ENCODE measurements around the gene CTTNBP2. TPM values are rescaled to one million over a fixed set of nuclear protein-coding genes. Genes with fewer than 3 reads are reported as not detected.

The CTTNBP2 gene
- total and polyA plus RNA-seq, 10 of the 15 experiments (the other 5 are each of a cell fraction or from before 2014, with no cell fraction given), result 0.04 to 0.43 TPM; not detected in 8

DNA sequence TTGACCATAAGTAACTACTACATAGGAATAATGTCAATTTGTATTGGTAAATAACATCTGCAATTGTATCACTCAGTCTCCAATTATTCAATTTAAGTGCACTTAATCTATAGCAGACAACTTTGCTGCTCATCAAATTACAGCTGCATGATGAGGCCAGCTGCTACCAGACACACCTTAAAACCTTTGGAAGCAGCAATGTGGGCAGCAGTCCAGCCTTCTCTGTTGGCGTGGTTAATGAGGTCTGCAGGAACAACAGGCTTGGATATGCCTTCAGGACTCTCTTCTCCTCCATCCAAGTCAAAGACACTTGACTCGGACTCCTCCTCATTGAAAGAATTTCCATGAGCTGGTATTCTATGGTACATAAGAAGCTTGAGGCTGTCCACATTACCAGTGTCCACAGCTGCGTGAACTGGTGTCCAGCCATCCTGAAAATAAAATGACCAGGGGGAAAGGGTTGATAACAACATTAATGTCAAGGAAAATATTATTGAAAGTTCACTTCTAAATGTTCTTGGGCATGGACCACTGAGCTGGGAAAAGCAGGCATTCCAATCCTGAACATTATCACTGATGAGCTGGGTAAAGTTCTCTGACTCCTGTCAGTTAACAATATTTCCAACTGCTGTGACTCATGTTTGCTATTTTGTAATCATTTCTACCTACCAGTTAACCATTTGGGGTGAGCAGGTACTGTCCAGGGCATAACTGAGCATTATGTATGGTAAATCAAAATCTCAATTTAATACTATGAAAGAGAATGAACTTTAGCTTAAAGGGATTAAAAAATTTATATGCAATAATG is 95.7 kb downstream of the CTTNBP2 start:
- intact Hi-C loops (cut with micrococcal nuclease; ENCODE audit: unreplicated experiment), result no loop called here
- H3K79me2 ChIP-seq (ENCODE audit: control insufficient read depth, insufficient read depth, low read length), result no peaks in the 10 kb centered on the region
- H3K4me2 ChIP-seq (ENCODE audit: control insufficient read depth, insufficient read depth), result no peak overlapping the region

More for the DNA sequence above, 95.7 kb downstream of the CTTNBP2 start:
- ATAC-seq (no peak), DNase-seq (ENCODE audit: low read depth, low spot score) (no peak), FAIRE-seq (no peak)
- in situ Hi-C loops (cut with MboI), result no loop called here
- Histone ChIP-seq H3K27ac (ENCODE audit: control insufficient read depth, insufficient read depth) (no peak overlapping the region), H3K4me3 (no peak overlapping the region), H2AFZ (ENCODE audit: control insufficient read depth, low read depth, low read length) (no peak overlapping the region), H3K9ac (ENCODE audit: control insufficient read depth, insufficient read depth, low read length) (no peak overlapping the region), H3K27me3 (replicated peaks in 1 of 2; ENCODE audit: control insufficient read depth in 2 of 2, insufficient read depth in 2 of 2, low read length in 1 of 2) (no peaks in the 10 kb centered on the region), H3K4me1 (ENCODE audit: control insufficient read depth, insufficient read depth, low read length) (peaks cover 30% of the 10 kb centered on the region), H4K20me1 (ENCODE audit: control insufficient read depth, insufficient read depth) (no peaks in the 10 kb centered on the region), H3K9me3 (replicated peaks; ENCODE audit: control insufficient read depth, insufficient read depth, low read length) (no peaks in the 10 kb centered on the region), H3K36me3 (ENCODE audit: control insufficient read depth in 2 of 2, insufficient read depth in 2 of 2, low read length in 1 of 2) (no peaks in the 10 kb centered on the region)
- no TSS peak for BruUV-seq (replicated peaks)
- WGBS (ENCODE audit: insufficient coverage, insufficient replicate concordance, low lambda C conversion rate, missing lambda C conversion rate), result 46% methylated on average over 3 of the region's 3 CpGs
- ChIA-PET SMC1A (ENCODE audit: uncharacterized antibody, unreplicated experiment) (interaction anchor here (1.2 to 6.9 kb wide), 10 partner anchors 12 to 56 kb away, joined by 3 to 33 read pairs (median 5); no protein-coding TSS in a partner anchor), RAD21 (ENCODE audit: unreplicated experiment) (interaction anchor here (0.5 to 1.3 kb wide), 6 partner anchors 11 to 306 kb away, joined by 3 to 4 read pairs (median 3); no protein-coding TSS in a partner anchor), CTCF (interaction anchor here (0.6 to 4.7 kb wide), 6 partner anchors 8 to 792 kb away, joined by 3 to 18 read pairs (median 3); no protein-coding TSS in a partner anchor), POLR2A (no interaction called here)
- TF ChIP-seq ZNF207 (IDR thresholded peaks at IDR 0.05; ENCODE audit: borderline replicate concordance) (no peak), ATF3 (IDR thresholded peaks at IDR 0.05; ENCODE audit: borderline replicate concordance, extremely low read depth, low read depth, low read length) (no peak), ZBTB33 (IDR thresholded peaks at IDR 0.05) (no peak), RBBP5 (conservative IDR thresholded peaks at IDR 0.05) (no peak), SREBF2 (IDR thresholded peaks at IDR 0.05; ENCODE audit: low read length) (no peak), STAT1 (conservative IDR thresholded peaks at IDR 0.05) (no peak), RFX5 (IDR thresholded peaks at IDR 0.05; ENCODE audit: low read depth, low read length) (no peak), MAX (IDR thresholded peaks at IDR 0.05; ENCODE audit: low read depth, low read length) (no peak)
- TF ChIP-seq, protein P1, sequence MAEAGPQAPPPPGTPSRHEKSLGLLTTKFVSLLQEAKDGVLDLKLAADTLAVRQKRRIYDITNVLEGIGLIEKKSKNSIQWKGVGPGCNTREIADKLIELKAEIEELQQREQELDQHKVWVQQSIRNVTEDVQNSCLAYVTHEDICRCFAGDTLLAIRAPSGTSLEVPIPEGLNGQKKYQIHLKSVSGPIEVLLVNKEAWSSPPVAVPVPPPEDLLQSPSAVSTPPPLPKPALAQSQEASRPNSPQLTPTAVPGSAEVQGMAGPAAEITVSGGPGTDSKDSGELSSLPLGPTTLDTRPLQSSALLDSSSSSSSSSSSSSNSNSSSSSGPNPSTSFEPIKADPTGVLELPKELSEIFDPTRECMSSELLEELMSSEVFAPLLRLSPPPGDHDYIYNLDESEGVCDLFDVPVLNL (IDR thresholded peaks at IDR 0.05; ENCODE audit: low read depth, low read length), result no peak
- TF ChIP-seq, protein P2, sequence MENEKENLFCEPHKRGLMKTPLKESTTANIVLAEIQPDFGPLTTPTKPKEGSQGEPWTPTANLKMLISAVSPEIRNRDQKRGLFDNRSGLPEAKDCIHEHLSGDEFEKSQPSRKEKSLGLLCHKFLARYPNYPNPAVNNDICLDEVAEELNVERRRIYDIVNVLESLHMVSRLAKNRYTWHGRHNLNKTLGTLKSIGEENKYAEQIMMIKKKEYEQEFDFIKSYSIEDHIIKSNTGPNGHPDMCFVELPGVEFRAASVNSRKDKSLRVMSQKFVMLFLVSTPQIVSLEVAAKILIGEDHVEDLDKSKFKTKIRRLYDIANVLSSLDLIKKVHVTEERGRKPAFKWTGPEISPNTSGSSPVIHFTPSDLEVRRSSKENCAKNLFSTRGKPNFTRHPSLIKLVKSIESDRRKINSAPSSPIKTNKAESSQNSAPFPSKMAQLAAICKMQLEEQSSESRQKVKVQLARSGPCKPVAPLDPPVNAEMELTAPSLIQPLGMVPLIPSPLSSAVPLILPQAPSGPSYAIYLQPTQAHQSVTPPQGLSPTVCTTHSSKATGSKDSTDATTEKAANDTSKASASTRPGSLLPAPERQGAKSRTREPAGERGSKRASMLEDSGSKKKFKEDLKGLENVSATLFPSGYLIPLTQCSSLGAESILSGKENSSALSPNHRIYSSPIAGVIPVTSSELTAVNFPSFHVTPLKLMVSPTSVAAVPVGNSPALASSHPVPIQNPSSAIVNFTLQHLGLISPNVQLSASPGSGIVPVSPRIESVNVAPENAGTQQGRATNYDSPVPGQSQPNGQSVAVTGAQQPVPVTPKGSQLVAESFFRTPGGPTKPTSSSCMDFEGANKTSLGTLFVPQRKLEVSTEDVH (IDR thresholded peaks at IDR 0.05; ENCODE audit: low read depth, partially characterized antibody), result no peak
